NCI-H774 (cell line): Measurements from ENCODE around the gene RNF125.
"Not testable (repeated sequence)": the region's sequence is repeated elsewhere in the genome, so short reads cannot be mapped to it uniquely, and the experiment has no call there.

Experiments
- DNase-seq: peaks from one replicate; lab custom pipeline; 2025; lab: John Stamatoyannopoulos, UW

Gene RNF125

GRCh38 chr18:32018331-32019250 lies at the start of gene RNF125:
TSS of gene RNF125 (plus strand) at chr18:32018825. CDS start at chr18:32018864, 39 bp downstream.
- DNase-seq: peak; percentile 61

GRCh38 chr18:31970617-31971016 lies 48.0 kb upstream of the RNF125 start:
- no peak for DNase-seq

GRCh38 chr18:31973929-31974546 lies 44.6 kb upstream of the RNF125 start:
- no peak for DNase-seq

- no peak for DNase-seq
Measured at GRCh38 chr18:31976242-31976641, 42.4 kb upstream of the RNF125 start.

- DNase-seq: no peak
Measured at GRCh38 chr18:31977270-31977872, 41.3 kb upstream of the RNF125 start.

GRCh38 chr18:31978616-31979015 lies 40.0 kb upstream of the RNF125 start:
- DNase-seq: no peak

- DNase-seq: no peak
Measured at GRCh38 chr18:31979714-31980113, 38.9 kb upstream of the RNF125 start.

- DNase-seq: no peak
Measured at GRCh38 chr18:31980863-31981262, 37.8 kb upstream of the RNF125 start.

GRCh38 chr18:31983020-31983419 lies 35.6 kb upstream of the RNF125 start:
- DNase-seq: no peak

GRCh38 chr18:31983976-31984375 lies 34.6 kb upstream of the RNF125 start:
- DNase-seq: no peak

GRCh38 chr18:31990823-31991222 lies 27.8 kb upstream of the RNF125 start:
- DNase-seq: no peak

GRCh38 chr18:31996007-31996406 lies 22.6 kb upstream of the RNF125 start:
- no peak for DNase-seq

GRCh38 chr18:31998880-31999412 lies 19.7 kb upstream of the RNF125 start:
- DNase-seq: no peak

GRCh38 chr18:32001141-32001540 lies 17.5 kb upstream of the RNF125 start:
- DNase-seq: not testable (repeated sequence)

- DNase-seq: not testable (repeated sequence)
Measured at GRCh38 chr18:32003822-32004221, 14.8 kb upstream of the RNF125 start.

GRCh38 chr18:32010124-32010721 lies 8.4 kb upstream of the RNF125 start:
- no peak for DNase-seq

- DNase-seq: no peak
Measured at GRCh38 chr18:32011193-32011592, 7.4 kb upstream of the RNF125 start.

GRCh38 chr18:32019251-32019948 lies 775 bp downstream of the RNF125 start:
- DNase-seq: no peak

- DNase-seq: not testable (repeated sequence)
Measured at GRCh38 chr18:32019949-32020625, 1.5 kb downstream of the RNF125 start.

- no peak for DNase-seq
Measured at GRCh38 chr18:32021756-32022564, 3.3 kb downstream of the RNF125 start.
